GM12878 (cell line): ENCODE measurements around the gene AVL9. TPM values are rescaled to one million over a fixed set of nuclear protein-coding genes. Genes with fewer than 3 reads are reported as not detected.

ENCODE experiments used
- ATAC-seq: fragments of 200-7000 bp; cut with Tn5 transposase; 3 replicates; pipeline ENCODE4 v1.9.1; 2020; ENCODE audit warnings: mild to moderate bottlenecking, moderate library complexity
- BruUV-seq: library from RNA; stranded (reverse); fragments of 400-500 nt; replicated peaks from 2 replicates; lab custom pipeline; 2021; lab: Mats Ljungman, UMichigan
- CTCF ChIA-PET: fragments of 300-600 bp; sonication (Branson Sonifier 250); formaldehyde crosslinking; extraction: SDS; loops from one replicate; lab custom pipeline; 2021; ENCODE audit warnings: inconsistent platforms; lab: Yijun Ruan, JAX
- POLR2A ChIA-PET: fragments of 350-600 bp; formaldehyde crosslinking; extraction: SDS; loops from one replicate; lab custom pipeline; 2021; ENCODE audit warnings: inconsistent platforms; lab: Charles Lee
- RAD21 ChIA-PET: fragments of 300-600 bp; sonication (Branson Sonifier 250); formaldehyde crosslinking; loops from one replicate; lab custom pipeline; 2023; ENCODE audit warnings: antibody characterized with exemption; ENCODE audit not compliant: unreplicated experiment; lab: Charles Lee
- SMC1A ChIA-PET: fragments of 300-600 bp; sonication (Branson Sonifier 250); formaldehyde crosslinking; loops from one replicate; lab custom pipeline; 2023; ENCODE audit not compliant: unreplicated experiment, uncharacterized antibody; lab: Charles Lee
- DNase-seq: peaks from one replicate; pipeline ENCODE4 v3.0.0-alpha.2; 2011; ENCODE audit warnings: low read depth, low spot score
- FAIRE-seq: peaks from 3 replicates; lab custom pipeline; 2011; peaks lifted over from hg19 to GRCh38; lab: Jason Lieb, UNC
- H2AFZ ChIP-seq: 2 replicates; pipeline ENCODE4 v1.6.0; 2011; ENCODE audit warnings: low read depth, low read length, control low read depth; ENCODE audit not compliant: control insufficient read depth
- H3K27ac ChIP-seq: 2 replicates; pipeline ENCODE4 v1.5.1; 2011; ENCODE audit warnings: control low read depth; ENCODE audit not compliant: control insufficient read depth, insufficient read depth
- H3K27me3 ChIP-seq, 2 experiments: replicated peaks in 1 of 2; 2 replicates each; pipeline versions ENCODE4 v1.6.0 to v1.6.1; 2011; ENCODE audit warnings: low read length in 1 of 2; ENCODE audit not compliant: control insufficient read depth in 2 of 2, insufficient read depth in 2 of 2
- H3K36me3 ChIP-seq, 2 experiments: 2 replicates each; pipeline ENCODE4 v1.5.1; 2011; ENCODE audit warnings: low read length in 1 of 2; ENCODE audit not compliant: control insufficient read depth in 2 of 2, insufficient read depth in 2 of 2
- H3K4me1 ChIP-seq: 2 replicates; pipeline ENCODE4 v1.6.1; 2011; ENCODE audit warnings: mild to moderate bottlenecking, low read length, moderate library complexity, mixed read lengths; ENCODE audit not compliant: control insufficient read depth, insufficient read depth
- H3K4me2 ChIP-seq: 2 replicates; pipeline ENCODE4 v1.6.0; 2011; ENCODE audit warnings: control low read depth; ENCODE audit not compliant: control insufficient read depth, insufficient read depth
- H3K4me3 ChIP-seq: fragments of 200-600 bp; sonication (generic); 2 replicates; pipeline ENCODE4 v1.5.1; 2016
- H3K79me2 ChIP-seq: 2 replicates; pipeline ENCODE4 v1.6.0; 2011; ENCODE audit warnings: low read length; ENCODE audit not compliant: control insufficient read depth, insufficient read depth
- H3K9ac ChIP-seq: 2 replicates; pipeline ENCODE4 v1.8.0; 2011; ENCODE audit warnings: low read length, control low read depth, mixed read lengths; ENCODE audit not compliant: control insufficient read depth, insufficient read depth
- H3K9me3 ChIP-seq: replicated peaks from 3 replicates; pipeline ENCODE4 v1.5.1; 2011; ENCODE audit warnings: mild to moderate bottlenecking, low read length; ENCODE audit not compliant: control insufficient read depth, insufficient read depth
- H4K20me1 ChIP-seq: 2 replicates; pipeline ENCODE4 v1.6.0; 2011; ENCODE audit not compliant: control insufficient read depth, insufficient read depth
- CREB1 ChIP-seq: IDR thresholded peaks from 2 replicates; pipeline ENCODE4 v1.6.1; 2012; ENCODE audit warnings: low read depth, mild to moderate bottlenecking, inconsistent platforms
- CUX1 ChIP-seq: IDR thresholded peaks from 2 replicates; pipeline ENCODE4 v1.6.1; 2012; ENCODE audit warnings: improper control_type of control experiment, low read depth, low read length; ENCODE audit not compliant: insufficient replicate concordance
- ESRRA ChIP-seq: IDR thresholded peaks from 2 replicates; pipeline ENCODE4 v1.6.1; 2012; ENCODE audit warnings: mild to moderate bottlenecking, low read length, improper control_type of control experiment
- HDAC2 ChIP-seq: fragments of 200-600 bp; sonication (generic); IDR thresholded peaks from 2 replicates; pipeline ENCODE4 v1.6.1; 2017
- KLF5 ChIP-seq: fragments of 450-650 bp; IDR thresholded peaks from 2 replicates; pipeline ENCODE4 v1.6.1; 2014; ENCODE audit warnings: mild to moderate bottlenecking; ENCODE audit not compliant: partially characterized antibody
- PML ChIP-seq: IDR thresholded peaks from 2 replicates; pipeline ENCODE4 v1.6.1; 2012; ENCODE audit warnings: low read length, inconsistent platforms
- RELA ChIP-seq: fragments of 450-650 bp; IDR thresholded peaks from 2 replicates; pipeline ENCODE4 v1.8.0; 2014; ENCODE audit warnings: borderline replicate concordance; ENCODE audit not compliant: partially characterized antibody
- RFX5 ChIP-seq: IDR thresholded peaks from 2 replicates; pipeline ENCODE4 v1.6.1; 2011; ENCODE audit warnings: low read depth, low read length, improper control_type of control experiment
- TCF7 ChIP-seq: IDR thresholded peaks from 2 replicates; pipeline ENCODE4 v1.6.1; 2014; ENCODE audit warnings: antibody characterized with exemption, borderline replicate concordance
- ZNF207 ChIP-seq: fragments of 450-650 bp; IDR thresholded peaks from 2 replicates; pipeline ENCODE4 v1.6.1; 2014; ENCODE audit warnings: antibody characterized with exemption, mild to moderate bottlenecking, borderline replicate concordance
- WGBS: methylation state at CpG from one replicate; pipeline ENCODE4 v1.1.6; 2016; ENCODE audit warnings: low lambda C conversion rate; ENCODE audit not compliant: insufficient replicate concordance, insufficient coverage; ENCODE audit errors: missing lambda C conversion rate; 5-methylcytosine and 5-hydroxymethylcytosine counted together
- in situ Hi-C: fragments of 300-500 bp; cut with MboI; formaldehyde crosslinking; loops from 9 replicates; pipeline ENCODE4 v1.14.3; 2018; ENCODE audit warnings: mixed read lengths
- intact Hi-C: fragments of 100-400 bp; cut with micrococcal nuclease; formaldehyde crosslinking; loops from one replicate; pipeline ENCODE4 v1.14.2; 2022; ENCODE audit not compliant: unreplicated experiment
- polyA plus RNA-seq, 11 experiments: library from polyadenylated mRNA; depleted of rRNA in 4 of 11; unstranded in 6 of 11; stranded (reverse) in 5 of 11; fragments of >200 nt; fragmentation: Nextera tagmentation in 4 of 11; fragmentation: Illumina TruSeq in 1 of 11; extraction: Ambion mirVana in 4 of 11; extraction: Trizol in 1 of 11; gene quantifications; 1 replicate in 1 of 11; 2 replicates in 10 of 11; pipeline versions ENCODE4 v1.2.1 to v1.2.3, GENCODE V29; 2011 to 2016; ENCODE audit warnings: inconsistent platforms in 2 of 11, missing spikeins in 2 of 11, low read depth in 1 of 11
- total RNA-seq, 4 experiments: library from RNA; depleted of rRNA in 3 of 4; stranded (reverse); fragments of >200 nt in 3 of 4; fragmentation: Illumina TruSeq in 1 of 4; extraction: Trizol in 1 of 4; gene quantifications; 2 replicates each; pipeline versions ENCODE4 v1.2.1 to v1.2.3, GENCODE V29; 2013 to 2021

AVL9 gene
- total and polyA plus RNA-seq, 10 of the 15 experiments (the other 5 are each of a cell fraction or from before 2014, with no cell fraction given): 4.5 to 41.6 (median 20.1) TPM

GRCh38 chr7:32574626-32575025, 79.3 kb downstream of the AVL9 start:
- in situ Hi-C loops: no loop called here
- no peak for DNase-seq

More at GRCh38 chr7:32574626-32575025, 79.3 kb downstream of the AVL9 start:
- Histone ChIP-seq H3K4me2 (no peak overlapping the region), H4K20me1 (no peaks in the 10 kb centered on the region), H3K9ac (no peak overlapping the region), H3K36me3 (peaks cover 2 to 16% of the 10 kb centered on the region in 2 experiments), H2AFZ (no peak overlapping the region), H3K79me2 (no peaks in the 10 kb centered on the region), H3K27me3 (no peaks in the 10 kb centered on the region), H3K27ac (no peak overlapping the region), H3K4me1 (no peaks in the 10 kb centered on the region), H3K9me3 (no peaks in the 10 kb centered on the region), H3K4me3 (no peak overlapping the region)
- WGBS: 100% methylated on average over 1 of the region's 1 CpG
- FAIRE-seq: peak; percentile 59
- ChIA-PET RAD21 (no interaction called here), CTCF (interaction anchor here (1.0 to 1.6 kb wide), 6 partner anchors 9 to 272 kb away, joined by 3 to 5 read pairs (median 3); no protein-coding TSS in a partner anchor), POLR2A (no interaction called here), SMC1A (interaction anchor here (0.8 to 1.9 kb wide), 2 partner anchors 13 to 22 kb away, joined by 3 to 6 read pairs; no protein-coding TSS in a partner anchor)
- no peak for ATAC-seq
- no peak for TF ChIP-seq KLF5
- no peak for TF ChIP-seq PML
- TF ChIP-seq RFX5: no peak
- no peak for TF ChIP-seq ESRRA
- no peak for TF ChIP-seq CUX1
- TF ChIP-seq ZNF207: no peak
- no peak for TF ChIP-seq CREB1
- TF ChIP-seq HDAC2: no peak
- TF ChIP-seq TCF7: no peak
- no peak for TF ChIP-seq RELA
- no TSS peak for BruUV-seq
- intact Hi-C loops: loop anchor here (5.0 kb wide), 1 partner anchor 82 kb away; the partner anchor contains the start of gene LSM5
